Keratinocyte (primary cell): Measurements from ENCODE around the gene STRIT1. TPM values are rescaled to one million over a fixed set of nuclear protein-coding genes. Genes with fewer than 3 reads are reported as not detected.

Experiments
- DNase-seq: peaks from one replicate; pipeline ENCODE4 v3.0.0-alpha.2; 2011; ENCODE audit warnings: low read depth, missing footprints, low spot score
- FAIRE-seq: peaks from 2 replicates; lab custom pipeline; 2011; peaks lifted over from hg19 to GRCh38; lab: Jason Lieb, UNC
- H2AFZ ChIP-seq: 2 replicates; pipeline ENCODE4 v1.6.0; 2012; ENCODE audit warnings: low read length, control low read depth, inconsistent platforms; ENCODE audit not compliant: control insufficient read depth
- H3K27ac ChIP-seq: 2 replicates; pipeline ENCODE4 v1.5.1; 2011; ENCODE audit warnings: low read length; ENCODE audit not compliant: control insufficient read depth, insufficient read depth
- H3K27me3 ChIP-seq: 3 replicates; pipeline ENCODE4 v1.6.0; 2011; ENCODE audit warnings: low read length; ENCODE audit not compliant: control insufficient read depth, insufficient read depth; ENCODE audit errors: extremely low read depth
- H3K36me3 ChIP-seq, 2 experiments: 2 replicates in 1 of 2; 3 replicates in 1 of 2; pipeline ENCODE4 v1.5.1; 2011; ENCODE audit warnings: low read length in 2 of 2, mild to moderate bottlenecking in 1 of 2; ENCODE audit not compliant: control insufficient read depth in 2 of 2, insufficient read depth in 2 of 2; ENCODE audit errors: extremely low read depth in 1 of 2
- H3K4me1 ChIP-seq: 3 replicates; pipeline ENCODE4 v1.5.1; 2011; ENCODE audit warnings: low read length; ENCODE audit not compliant: control insufficient read depth, insufficient read depth; ENCODE audit errors: extremely low read depth
- H3K4me2 ChIP-seq: 3 replicates; pipeline ENCODE4 v1.6.0; 2011; ENCODE audit warnings: low read depth, low read length; ENCODE audit not compliant: control insufficient read depth, insufficient read depth; ENCODE audit errors: extremely low read depth
- H3K4me3 ChIP-seq, 3 experiments: fragments of 200-600 bp in 1 of 3; sonication (generic) in 1 of 3; 2 replicates in 2 of 3; 3 replicates in 1 of 3; pipeline ENCODE4 v1.5.1; 2011 to 2016; ENCODE audit warnings: low read length in 3 of 3, mild to moderate bottlenecking in 3 of 3, control low read depth in 2 of 3, inconsistent platforms in 1 of 3, low read depth in 1 of 3, mixed read lengths in 1 of 3, mixed run types in 1 of 3, moderate library complexity in 1 of 3; ENCODE audit not compliant: control insufficient read depth in 2 of 3, insufficient read depth in 2 of 3; ENCODE audit errors: extremely low read depth in 1 of 3
- H3K79me2 ChIP-seq: 2 replicates; pipeline ENCODE4 v1.6.0; 2012; ENCODE audit warnings: low read length; ENCODE audit not compliant: control insufficient read depth, insufficient read depth
- H3K9ac ChIP-seq: 3 replicates; pipeline ENCODE4 v1.6.0; 2011; ENCODE audit warnings: low read length; ENCODE audit not compliant: control insufficient read depth, insufficient read depth; ENCODE audit errors: extremely low read depth
- H3K9me1 ChIP-seq: 3 replicates; pipeline ENCODE4 v1.6.0; 2011; ENCODE audit warnings: low read length; ENCODE audit not compliant: control insufficient read depth, insufficient read depth; ENCODE audit errors: extremely low read depth
- H3K9me3 ChIP-seq: 2 replicates; pipeline ENCODE4 v1.5.1; 2012; ENCODE audit warnings: low read depth, low read length; ENCODE audit not compliant: control insufficient read depth
- H4K20me1 ChIP-seq: 3 replicates; pipeline ENCODE4 v1.6.0; 2011; ENCODE audit warnings: low read length; ENCODE audit not compliant: control insufficient read depth, insufficient read depth; ENCODE audit errors: extremely low read depth
- EZH2 ChIP-seq: IDR thresholded peaks from one replicate; pipeline ENCODE4 v1.6.1; 2012; ENCODE audit warnings: inconsistent platforms, mild to moderate bottlenecking, low read length, moderate library complexity
- dilution Hi-C: fragments of 300-500 bp; cut with MboI; formaldehyde crosslinking; loops from one replicate; pipeline ENCODE4 v1.7.0; 2020; ENCODE audit warnings: low sequenced_read_pairs; ENCODE audit not compliant: extremely low pct_ligation_motif_present
- polyA plus RNA-seq, 5 experiments: library from polyadenylated mRNA; depleted of rRNA in 3 of 5; stranded (reverse) in 3 of 5; stranded (forward) in 1 of 5; unstranded in 1 of 5; fragments of >200 nt; gene quantifications; 1 replicate in 1 of 5; 2 replicates in 3 of 5; 3 replicates in 1 of 5; pipeline versions ENCODE4 v1.2.1 to v1.2.3, GENCODE V29; 2011 to 2012; ENCODE audit warnings: missing spikeins in 2 of 5, low read depth in 1 of 5, low replicate concordance in 1 of 5
- TF ChIP-seq, protein P1 (sequence below), 3 experiments: IDR thresholded peaks in 1 of 3; conservative IDR thresholded peaks in 1 of 3; optimal IDR thresholded peaks in 1 of 3; 2 replicates in 2 of 3; 3 replicates in 1 of 3; pipeline versions ENCODE3 to v1.5.1; 2011; ENCODE audit warnings: low read length in 3 of 3, mild to moderate bottlenecking in 3 of 3, moderate library complexity in 2 of 3, control low read depth in 1 of 3, inconsistent platforms in 1 of 3; ENCODE audit not compliant: insufficient read depth in 2 of 3; ENCODE audit errors: extremely low read depth in 1 of 3

STRIT1 gene
- polyA plus RNA-seq, 1 donor (not counting 4 experiments of a cell fraction or from before 2014, with no cell fraction given): not detected

- H3K4me1 ChIP-seq: no peaks in the 10 kb centered on the region
Measured at GRCh38 chr3:155316426-155316825, 22.9 kb upstream of the STRIT1 start.

DNA sequence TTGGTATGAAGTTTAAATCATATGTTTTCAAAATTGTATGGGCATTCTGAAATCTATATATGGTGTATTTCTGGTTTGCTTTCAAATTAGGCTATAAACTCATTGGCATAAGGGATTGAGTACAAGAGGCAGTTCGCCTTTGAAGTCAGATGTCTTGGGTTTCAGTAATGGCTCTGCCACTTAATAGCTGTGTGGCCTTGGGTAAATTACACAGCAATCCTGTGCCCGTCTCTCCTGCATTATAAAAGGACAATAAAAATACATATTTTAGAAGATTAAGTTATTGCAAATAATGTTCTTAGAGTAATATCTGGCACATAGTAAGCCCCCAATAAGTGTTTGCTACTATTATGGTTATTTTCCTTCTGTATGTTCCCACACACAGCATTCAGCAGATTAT lies 20.4 kb upstream of the STRIT1 start:
- Histone ChIP-seq H4K20me1 (no peaks in the 10 kb centered on the region), H3K4me1 (no peaks in the 10 kb centered on the region), H2AFZ (no peak overlapping the region), H3K9me1 (no peaks in the 10 kb centered on the region), H3K9me3 (no peaks in the 10 kb centered on the region), H3K79me2 (no peaks in the 10 kb centered on the region), H3K36me3 (no peaks in the 10 kb centered on the region), H3K9ac (no peak overlapping the region), H3K27me3 (no peaks in the 10 kb centered on the region), H3K27ac (no peak overlapping the region), H3K4me3 (no peak overlapping the region), H3K4me2 (no peak overlapping the region)
- TF ChIP-seq EZH2: no peak
- TF ChIP-seq, protein P1, sequence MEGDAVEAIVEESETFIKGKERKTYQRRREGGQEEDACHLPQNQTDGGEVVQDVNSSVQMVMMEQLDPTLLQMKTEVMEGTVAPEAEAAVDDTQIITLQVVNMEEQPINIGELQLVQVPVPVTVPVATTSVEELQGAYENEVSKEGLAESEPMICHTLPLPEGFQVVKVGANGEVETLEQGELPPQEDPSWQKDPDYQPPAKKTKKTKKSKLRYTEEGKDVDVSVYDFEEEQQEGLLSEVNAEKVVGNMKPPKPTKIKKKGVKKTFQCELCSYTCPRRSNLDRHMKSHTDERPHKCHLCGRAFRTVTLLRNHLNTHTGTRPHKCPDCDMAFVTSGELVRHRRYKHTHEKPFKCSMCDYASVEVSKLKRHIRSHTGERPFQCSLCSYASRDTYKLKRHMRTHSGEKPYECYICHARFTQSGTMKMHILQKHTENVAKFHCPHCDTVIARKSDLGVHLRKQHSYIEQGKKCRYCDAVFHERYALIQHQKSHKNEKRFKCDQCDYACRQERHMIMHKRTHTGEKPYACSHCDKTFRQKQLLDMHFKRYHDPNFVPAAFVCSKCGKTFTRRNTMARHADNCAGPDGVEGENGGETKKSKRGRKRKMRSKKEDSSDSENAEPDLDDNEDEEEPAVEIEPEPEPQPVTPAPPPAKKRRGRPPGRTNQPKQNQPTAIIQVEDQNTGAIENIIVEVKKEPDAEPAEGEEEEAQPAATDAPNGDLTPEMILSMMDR (optimal IDR thresholded peaks at IDR 0.05 in 1 of 3, IDR thresholded peaks at IDR 0.05 in 1 of 3, conservative IDR thresholded peaks at IDR 0.05 in 1 of 3; ENCODE audit: extremely low read depth in 1 of 3, insufficient read depth in 2 of 3, low read length in 3 of 3): no peak
- FAIRE-seq (no peak), DNase-seq (no peak)
- dilution Hi-C loops: no loop called here

More at GRCh38 chr3:155316426-155316825, 22.9 kb upstream of the STRIT1 start:
- Histone ChIP-seq H3K36me3 (no peaks in the 10 kb centered on the region), H3K27me3 (no peaks in the 10 kb centered on the region), H3K79me2 (no peaks in the 10 kb centered on the region), H3K4me3 (no peak overlapping the region), H2AFZ (no peak overlapping the region), H3K27ac (no peak overlapping the region), H3K9ac (no peak overlapping the region), H3K9me1 (no peaks in the 10 kb centered on the region), H3K4me2 (no peak overlapping the region), H3K9me3 (no peaks in the 10 kb centered on the region), H4K20me1 (no peaks in the 10 kb centered on the region)
- no peak for DNase-seq
- no peak for TF ChIP-seq EZH2
- TF ChIP-seq, protein P1 (optimal IDR thresholded peaks at IDR 0.05 in 1 of 3, IDR thresholded peaks at IDR 0.05 in 1 of 3, conservative IDR thresholded peaks at IDR 0.05 in 1 of 3; ENCODE audit: extremely low read depth in 1 of 3, insufficient read depth in 2 of 3, low read length in 3 of 3): no peak
- dilution Hi-C loops: no loop called here
- FAIRE-seq: no peak
